Glutamatergic neuron (in vitro differentiated cells): ENCODE measurements around the gene ACOT11. TPM values are rescaled to one million over a fixed set of nuclear protein-coding genes. Genes with fewer than 3 reads are reported as not detected.

Experiments used
- DNase-seq: peaks from one replicate; pipeline ENCODE4 v3.0.0; 2022
- H3K27ac Mint-ChIP-seq: one replicate; pipeline ENCODE4 v1.8.0; 2020; ENCODE audit warnings: mild to moderate bottlenecking, mixed read lengths, inconsistent platforms; ENCODE audit not compliant: unreplicated experiment
- H3K27me3 Mint-ChIP-seq: one replicate; pipeline ENCODE4 v1.8.0; 2020; ENCODE audit warnings: mild to moderate bottlenecking, moderate library complexity, mixed read lengths, inconsistent platforms; ENCODE audit not compliant: unreplicated experiment
- H3K36me3 Mint-ChIP-seq: one replicate; pipeline ENCODE4 v1.8.0; 2020; ENCODE audit warnings: mild to moderate bottlenecking, mixed read lengths, inconsistent platforms; ENCODE audit not compliant: unreplicated experiment
- H3K4me1 Mint-ChIP-seq: one replicate; pipeline ENCODE4 v1.8.0; 2020; ENCODE audit warnings: mild to moderate bottlenecking, low read depth, mixed read lengths, inconsistent platforms; ENCODE audit not compliant: unreplicated experiment
- H3K4me3 Mint-ChIP-seq: one replicate; pipeline ENCODE4 v1.8.0; 2020; ENCODE audit warnings: mild to moderate bottlenecking, mixed read lengths, inconsistent platforms; ENCODE audit not compliant: unreplicated experiment
- H3K9me3 Mint-ChIP-seq: one replicate; pipeline ENCODE4 v1.8.0; 2020; ENCODE audit warnings: mild to moderate bottlenecking, moderate library complexity, mixed read lengths, inconsistent platforms; ENCODE audit not compliant: unreplicated experiment
- total RNA-seq: library from RNA; stranded (reverse); fragmentation: NEBNext Ultra II Directional; extraction: Animal tissue kit (Norgen Biotek cat#: 25700); gene quantifications from one replicate; pipeline ENCODE4 v1.2.1, GENCODE V29; 2021; ENCODE audit not compliant: unreplicated experiment
- TF ChIP-seq, protein P1 (sequence below): fragments of 200-600 bp; sonication (generic); IDR thresholded peaks from one replicate; pipeline ENCODE4 v1.5.0; 2021; ENCODE audit not compliant: partially characterized antibody, unreplicated experiment

ACOT11 gene
- total RNA-seq, 1 donor from 2014 or later: 0.32 TPM

DNA sequence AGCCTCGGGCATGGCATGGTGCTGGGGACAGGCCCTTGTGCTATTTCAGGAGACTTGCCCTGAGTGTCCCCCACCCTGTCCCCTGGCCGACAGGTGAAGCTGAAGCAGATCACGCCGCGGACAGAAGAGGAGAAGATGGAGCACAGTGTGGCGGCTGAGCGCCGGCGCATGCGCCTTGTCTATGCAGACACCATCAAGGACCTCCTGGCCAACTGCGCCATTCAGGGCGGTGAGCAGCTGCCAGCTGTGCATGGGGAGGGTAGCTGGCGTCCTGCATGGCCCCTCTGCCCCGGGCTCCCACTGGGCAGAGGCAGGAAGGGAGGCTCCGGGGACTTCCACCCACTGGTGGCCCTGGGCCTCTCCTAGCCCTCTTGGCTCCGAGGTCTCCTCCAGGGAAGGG lies 46.4 kb downstream of the ACOT11 start:
- Mint-ChIP-seq H3K36me3 (no peaks in the 10 kb centered on the region), H3K27me3 (no peaks in the 10 kb centered on the region), H3K4me1 (peaks cover 7% of the 10 kb centered on the region), H3K9me3 (no peaks in the 10 kb centered on the region), H3K4me3 (no peak overlapping the region), H3K27ac (no peak overlapping the region)
- DNase-seq: no peak
- TF ChIP-seq, protein P1, sequence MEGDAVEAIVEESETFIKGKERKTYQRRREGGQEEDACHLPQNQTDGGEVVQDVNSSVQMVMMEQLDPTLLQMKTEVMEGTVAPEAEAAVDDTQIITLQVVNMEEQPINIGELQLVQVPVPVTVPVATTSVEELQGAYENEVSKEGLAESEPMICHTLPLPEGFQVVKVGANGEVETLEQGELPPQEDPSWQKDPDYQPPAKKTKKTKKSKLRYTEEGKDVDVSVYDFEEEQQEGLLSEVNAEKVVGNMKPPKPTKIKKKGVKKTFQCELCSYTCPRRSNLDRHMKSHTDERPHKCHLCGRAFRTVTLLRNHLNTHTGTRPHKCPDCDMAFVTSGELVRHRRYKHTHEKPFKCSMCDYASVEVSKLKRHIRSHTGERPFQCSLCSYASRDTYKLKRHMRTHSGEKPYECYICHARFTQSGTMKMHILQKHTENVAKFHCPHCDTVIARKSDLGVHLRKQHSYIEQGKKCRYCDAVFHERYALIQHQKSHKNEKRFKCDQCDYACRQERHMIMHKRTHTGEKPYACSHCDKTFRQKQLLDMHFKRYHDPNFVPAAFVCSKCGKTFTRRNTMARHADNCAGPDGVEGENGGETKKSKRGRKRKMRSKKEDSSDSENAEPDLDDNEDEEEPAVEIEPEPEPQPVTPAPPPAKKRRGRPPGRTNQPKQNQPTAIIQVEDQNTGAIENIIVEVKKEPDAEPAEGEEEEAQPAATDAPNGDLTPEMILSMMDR: no peak

DNA sequence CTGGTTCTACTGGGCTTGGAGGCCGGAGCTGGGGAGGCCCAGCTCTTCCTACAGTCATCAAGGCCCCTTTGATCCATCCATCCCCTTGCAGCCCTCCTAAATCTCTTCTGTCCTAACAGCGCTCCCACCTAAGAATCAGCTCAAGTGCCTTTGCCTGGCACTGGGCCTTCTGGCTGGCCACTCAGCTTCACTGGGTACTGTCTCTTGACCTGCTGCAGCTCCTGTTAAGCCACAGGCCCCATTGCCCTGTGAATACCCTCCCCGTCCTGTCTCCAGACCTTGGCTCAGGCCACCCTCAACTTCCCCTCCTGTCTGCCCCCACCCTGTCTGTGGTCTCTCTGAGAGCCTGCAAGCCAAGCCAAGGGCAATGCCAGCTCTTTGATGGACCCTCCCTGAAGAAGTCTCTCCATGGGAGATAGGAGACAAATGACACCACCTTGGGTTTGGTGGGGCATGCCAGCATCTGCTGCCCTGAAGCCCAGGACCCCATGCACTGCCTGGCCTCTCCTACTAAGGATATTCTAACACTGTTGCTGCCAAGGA lies 48.0 kb downstream of the ACOT11 start:
- Mint-ChIP-seq H3K4me1 (peaks cover 3% of the 10 kb centered on the region), H3K27me3 (peaks cover 3% of the 10 kb centered on the region), H3K27ac (no peak overlapping the region), H3K4me3 (no peak overlapping the region), H3K9me3 (no peaks in the 10 kb centered on the region), H3K36me3 (no peaks in the 10 kb centered on the region)
- TF ChIP-seq, protein P1: no peak
- DNase-seq: no peak

DNA sequence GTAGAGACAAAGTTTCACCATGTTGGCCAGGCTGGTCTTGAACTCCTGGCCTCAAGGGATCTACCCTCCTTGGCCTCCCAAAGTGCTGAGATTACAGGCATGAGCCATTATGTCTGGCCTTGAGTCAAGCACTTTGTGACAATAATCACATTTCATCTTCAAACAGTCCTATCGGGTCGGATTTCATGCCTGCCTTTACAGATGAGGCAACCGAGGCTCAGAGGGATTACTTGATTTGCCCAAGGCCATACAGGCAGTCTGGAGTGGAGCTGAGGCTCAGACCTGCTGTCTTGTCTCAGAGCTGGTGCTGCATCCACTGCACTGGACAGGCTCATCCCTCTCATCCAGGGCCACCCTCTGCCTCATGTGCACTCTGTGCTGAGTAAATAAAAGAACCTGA lies 48.7 kb downstream of the ACOT11 start:
- TF ChIP-seq, protein P1: no peak
- H3K4me1 Mint-ChIP-seq: peaks cover 3% of the 10 kb centered on the region
- DNase-seq: no peak

DNA sequence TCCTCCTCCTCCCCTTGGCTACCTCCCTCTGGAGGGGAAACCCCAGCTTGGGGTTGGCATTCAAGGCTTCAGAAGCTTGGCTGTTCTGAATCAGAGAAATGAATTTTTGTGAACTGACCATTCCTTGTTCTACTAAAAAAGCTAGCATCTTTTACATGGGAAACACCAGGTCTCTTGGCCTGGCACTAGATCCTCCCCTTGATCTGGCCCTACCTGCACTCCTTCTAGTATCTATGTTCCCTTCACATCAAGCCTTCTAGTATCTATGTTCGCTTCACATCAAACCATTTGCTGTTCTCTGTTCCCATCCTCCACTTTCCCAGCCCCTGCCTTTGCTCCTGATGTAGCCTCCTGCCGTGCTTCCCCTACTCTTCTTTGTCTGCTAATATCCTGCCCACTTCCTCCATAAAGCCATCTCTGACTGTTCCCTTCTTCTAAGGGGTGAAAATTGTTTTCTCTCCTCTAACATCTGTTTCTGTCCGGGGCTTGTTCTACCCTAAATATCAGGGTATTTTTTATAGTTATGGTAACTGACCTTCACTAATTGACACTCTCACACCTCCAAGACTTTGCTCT lies 49.5 kb downstream of the ACOT11 start:
- DNase-seq: no peak
- TF ChIP-seq, protein P1: no peak
- Mint-ChIP-seq H3K4me1 (peaks cover 3% of the 10 kb centered on the region), H3K36me3 (no peaks in the 10 kb centered on the region), H3K9me3 (peaks cover 2% of the 10 kb centered on the region), H3K27me3 (peaks cover 3% of the 10 kb centered on the region), H3K27ac (no peak overlapping the region), H3K4me3 (no peak overlapping the region)

More for the DNA sequence above, 48.7 kb downstream of the ACOT11 start:
- no peak overlapping the region for H3K4me3 Mint-ChIP-seq
- peaks cover 2% of the 10 kb centered on the region for H3K9me3 Mint-ChIP-seq
- no peaks in the 10 kb centered on the region for H3K36me3 Mint-ChIP-seq
- peaks cover 3% of the 10 kb centered on the region for H3K27me3 Mint-ChIP-seq
- H3K27ac Mint-ChIP-seq: no peak overlapping the region

DNA sequence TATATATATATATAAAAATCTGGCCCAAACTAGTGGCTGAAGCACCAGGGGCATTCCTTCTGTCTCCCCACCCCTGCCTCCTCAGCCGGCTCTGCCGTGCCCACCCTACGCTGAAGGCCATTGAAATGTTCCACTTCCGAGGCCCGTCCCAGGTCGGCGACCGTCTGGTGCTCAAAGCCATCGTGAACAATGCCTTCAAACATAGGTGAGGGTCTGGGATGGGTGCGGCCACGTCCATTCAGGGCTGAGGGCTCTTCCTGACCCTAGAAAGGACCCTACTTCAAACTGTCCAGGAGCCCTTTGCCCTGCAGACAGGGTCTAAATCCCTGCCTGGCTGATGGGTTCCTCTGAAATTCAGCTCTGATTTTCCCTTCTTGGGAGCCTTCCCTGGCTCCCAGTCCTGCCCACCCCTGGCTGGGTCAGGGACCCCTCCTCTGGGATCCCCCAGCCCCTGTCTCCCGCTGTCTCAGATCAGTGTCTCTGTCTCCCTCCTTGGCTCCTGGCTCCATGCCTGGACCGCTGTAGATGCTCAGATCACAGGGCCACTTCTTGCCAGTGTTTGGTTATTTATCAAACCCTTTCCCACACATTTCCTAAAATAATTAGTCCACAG lies 51.3 kb downstream of the ACOT11 start:
- no peak overlapping the region for H3K27ac Mint-ChIP-seq
- no peak for DNase-seq
- peaks cover 5% of the 10 kb centered on the region for H3K27me3 Mint-ChIP-seq
- peaks cover 3% of the 10 kb centered on the region for H3K9me3 Mint-ChIP-seq
- TF ChIP-seq, protein P1: no peak
- no peak overlapping the region for H3K4me3 Mint-ChIP-seq
- peaks cover 4% of the 10 kb centered on the region for H3K4me1 Mint-ChIP-seq
- no peaks in the 10 kb centered on the region for H3K36me3 Mint-ChIP-seq
